HEK293T (cell line): ENCODE results near the gene CSNK2A1.

ENCODE experiments used
- ARNT ChIP-seq: fragments of 450-650 bp; IDR thresholded peaks from 2 replicates; pipeline ENCODE4 v1.6.1; 2017; ENCODE audit warnings: mild to moderate bottlenecking
- BHLHE40 ChIP-seq: fragments of 450-650 bp; IDR thresholded peaks from 2 replicates; pipeline ENCODE4 v1.6.1; 2016; ENCODE audit warnings: mild to moderate bottlenecking, moderate library complexity, borderline replicate concordance
- FOXA1 ChIP-seq: fragments of 450-650 bp; IDR thresholded peaks from 2 replicates; pipeline ENCODE4 v1.6.1; 2016; ENCODE audit warnings: mild to moderate bottlenecking
- FOXK2 ChIP-seq: fragments of 450-650 bp; IDR thresholded peaks from 2 replicates; pipeline ENCODE4 v1.6.1; 2016; ENCODE audit warnings: mild to moderate bottlenecking
- FOXM1 ChIP-seq: fragments of 450-650 bp; IDR thresholded peaks from 2 replicates; pipeline ENCODE4 v1.6.1; 2017; ENCODE audit warnings: mild to moderate bottlenecking, borderline replicate concordance
- HDGF ChIP-seq: fragments of 450-650 bp; IDR thresholded peaks from 2 replicates; pipeline ENCODE4 v1.6.1; 2017; ENCODE audit warnings: antibody characterized with exemption, borderline replicate concordance
- NFRKB ChIP-seq: fragments of 450-650 bp; IDR thresholded peaks from 2 replicates; pipeline ENCODE4 v1.6.1; 2016; ENCODE audit warnings: mild to moderate bottlenecking, moderate library complexity
- PKNOX1 ChIP-seq: fragments of 450-650 bp; IDR thresholded peaks from 2 replicates; pipeline ENCODE4 v1.6.1; 2016
- SP1 ChIP-seq: fragments of 450-650 bp; IDR thresholded peaks from 2 replicates; pipeline ENCODE4 v1.6.1; 2017
- SUZ12 ChIP-seq: fragments of 450-650 bp; IDR thresholded peaks from 2 replicates; pipeline ENCODE4 v1.6.1; 2016; ENCODE audit warnings: mild to moderate bottlenecking
- TARDBP ChIP-seq: fragments of 450-650 bp; IDR thresholded peaks from 2 replicates; pipeline ENCODE4 v1.6.1; 2016
- ZNF384 ChIP-seq: fragments of 450-650 bp; IDR thresholded peaks from 2 replicates; pipeline ENCODE4 v1.6.1; 2016

GRCh38 chr20:474581-474980, 69.0 kb downstream of the CSNK2A1 start:
- no peak for TF ChIP-seq FOXK2
- no peak for TF ChIP-seq FOXM1
- no peak for TF ChIP-seq PKNOX1
- TF ChIP-seq ZNF384: no peak
- TF ChIP-seq NFRKB: no peak
- TF ChIP-seq BHLHE40: no peak
- no peak for TF ChIP-seq TARDBP
- no peak for TF ChIP-seq FOXA1
- TF ChIP-seq SP1: no peak
- no peak for TF ChIP-seq HDGF
- TF ChIP-seq ARNT: no peak
- no peak for TF ChIP-seq SUZ12
